Fibroblast of peridontal ligament (primary cell): ENCODE measurements around the gene IL1RAPL2.

Experiments
- DNase-seq: peaks from one replicate; pipeline ENCODE4 v3.0.0-alpha.2; 2010; ENCODE audit errors: extremely low read depth

The IL1RAPL2 gene

DNA sequence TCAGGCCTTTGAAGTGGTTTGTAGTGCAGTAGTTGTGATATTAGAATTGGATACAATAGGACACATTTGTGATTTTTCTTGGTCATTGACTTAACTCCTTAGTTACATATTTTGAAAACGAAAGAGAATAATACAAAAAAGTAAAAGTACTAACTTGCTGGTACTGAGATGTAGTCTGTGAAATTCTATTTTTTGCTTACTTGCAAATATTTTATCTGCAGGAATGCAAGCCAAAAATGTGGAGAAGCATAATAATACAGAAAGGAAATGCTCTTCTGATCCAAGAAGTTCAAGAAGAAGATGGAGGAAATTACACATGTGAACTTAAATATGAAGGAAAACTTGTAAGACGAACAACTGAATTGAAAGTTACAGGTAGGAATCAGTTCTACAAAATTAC, 701.2 kb downstream of the IL1RAPL2 start:
- DNase-seq, result no peak

DNA sequence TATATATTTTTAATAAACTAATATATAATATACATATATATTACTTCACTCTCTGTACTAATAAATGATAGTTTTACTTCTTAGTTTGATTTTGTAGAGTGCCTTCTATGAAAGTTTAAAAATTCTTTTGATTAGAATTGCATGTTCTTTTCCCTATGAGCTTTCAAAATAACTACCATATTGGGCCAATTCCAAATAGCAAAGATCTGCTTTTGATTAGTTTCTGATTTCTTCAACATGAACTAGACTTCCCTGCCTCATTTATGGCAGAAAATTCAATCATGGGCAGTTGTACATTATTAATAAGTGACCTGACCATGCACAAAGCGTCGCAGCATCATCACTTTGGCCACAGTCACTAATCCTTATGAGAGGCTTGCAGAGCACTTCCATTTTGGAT, 703.4 kb downstream of the IL1RAPL2 start:
- DNase-seq, result peak; percentile 1

DNA sequence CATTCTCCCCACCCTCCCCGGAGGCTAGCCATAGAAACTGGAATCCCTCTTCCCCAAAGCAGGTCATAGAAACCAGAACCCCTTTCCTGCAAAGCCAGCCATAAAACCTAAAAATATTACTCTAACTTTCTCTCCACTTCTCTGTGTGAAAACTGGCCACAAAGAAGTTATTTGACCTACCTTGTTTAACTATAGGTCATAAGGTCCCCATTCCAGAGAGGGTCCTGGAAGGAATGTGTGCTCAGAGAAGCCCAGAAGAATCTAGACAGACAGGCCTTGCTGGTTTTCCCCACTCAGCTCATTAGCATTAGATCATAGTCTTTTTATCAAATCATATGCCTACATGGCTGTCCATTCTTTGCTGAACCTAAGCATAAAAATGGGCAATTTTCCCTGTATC, 707.3 kb downstream of the IL1RAPL2 start:
- no peak for DNase-seq

DNA sequence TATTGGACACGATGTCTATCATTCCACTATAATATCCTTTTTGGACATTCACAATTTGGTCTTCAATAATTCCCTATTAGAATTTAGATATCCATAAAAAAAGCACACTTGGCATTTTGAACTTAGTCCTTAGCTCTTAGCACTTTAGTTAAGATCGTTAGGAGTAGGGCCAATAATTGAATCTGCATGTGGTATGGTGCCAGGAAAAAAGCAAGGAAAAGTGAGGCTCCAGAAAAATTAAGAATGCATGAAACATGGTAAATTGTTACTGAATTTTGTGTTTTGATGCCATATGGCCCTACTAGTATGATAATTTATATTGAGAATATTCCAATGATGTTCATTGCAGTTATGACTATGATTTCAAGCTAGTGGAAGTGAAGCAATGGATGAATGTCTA, 708.1 kb downstream of the IL1RAPL2 start:
- DNase-seq, result no peak

DNA sequence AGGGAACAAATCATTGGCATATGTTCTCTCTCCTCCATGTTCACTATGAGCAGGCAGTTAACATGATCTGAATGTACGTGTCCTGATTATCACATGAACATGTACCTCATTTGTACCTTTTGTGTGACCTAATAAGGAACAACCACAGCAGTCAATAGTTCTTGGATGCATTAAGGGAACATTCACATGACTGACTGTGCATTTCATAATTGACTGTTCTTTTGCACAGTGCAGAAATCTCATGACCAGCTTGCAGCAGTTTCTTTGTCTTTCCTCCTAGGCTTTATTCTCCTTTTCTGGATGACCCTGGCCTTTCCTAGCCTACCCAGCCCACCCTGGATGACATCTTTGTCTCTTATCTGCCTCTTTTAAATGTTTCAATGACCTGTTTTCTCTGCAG, 711.1 kb downstream of the IL1RAPL2 start:
- no peak for DNase-seq

DNA sequence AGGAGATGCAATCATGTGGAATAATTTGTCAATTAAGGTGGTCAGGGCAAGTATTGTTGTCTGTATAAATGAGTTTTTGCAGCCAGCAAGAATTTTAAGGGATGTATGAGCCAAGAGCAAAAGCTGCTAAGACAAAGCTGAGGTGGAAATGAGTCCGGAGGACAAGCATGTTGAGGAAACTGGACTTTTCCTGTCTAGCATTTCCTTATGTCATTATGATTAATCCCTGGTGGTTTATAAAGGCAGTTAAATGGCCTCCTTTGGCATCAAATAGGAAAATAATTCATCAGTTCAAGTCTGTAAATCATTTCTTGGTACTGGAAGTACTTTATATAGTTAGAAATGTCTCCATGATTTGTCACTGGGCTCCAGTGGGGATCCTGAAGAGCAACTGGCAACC, 716.1 kb downstream of the IL1RAPL2 start:
- no peak for DNase-seq

DNA sequence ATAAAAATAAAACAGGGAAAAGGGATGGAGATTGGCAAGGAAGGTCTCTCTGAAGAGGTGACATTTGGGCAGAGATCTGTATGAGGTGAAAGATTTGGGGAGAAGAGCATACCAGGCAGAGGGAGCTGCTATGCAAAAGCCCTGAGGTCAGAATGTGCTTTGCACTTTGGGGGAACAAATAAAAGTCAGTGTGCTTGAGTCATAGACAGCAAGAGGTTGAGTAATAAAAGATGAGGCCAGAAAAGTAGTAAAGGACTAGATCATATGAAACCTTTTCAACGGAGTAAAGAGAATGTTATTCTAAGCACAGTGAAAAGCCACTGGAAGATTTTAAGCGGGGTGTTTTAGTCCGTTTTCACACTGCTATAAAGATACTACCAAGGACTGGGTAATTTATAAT, 731.0 kb downstream of the IL1RAPL2 start:
- DNase-seq, result no peak

DNA sequence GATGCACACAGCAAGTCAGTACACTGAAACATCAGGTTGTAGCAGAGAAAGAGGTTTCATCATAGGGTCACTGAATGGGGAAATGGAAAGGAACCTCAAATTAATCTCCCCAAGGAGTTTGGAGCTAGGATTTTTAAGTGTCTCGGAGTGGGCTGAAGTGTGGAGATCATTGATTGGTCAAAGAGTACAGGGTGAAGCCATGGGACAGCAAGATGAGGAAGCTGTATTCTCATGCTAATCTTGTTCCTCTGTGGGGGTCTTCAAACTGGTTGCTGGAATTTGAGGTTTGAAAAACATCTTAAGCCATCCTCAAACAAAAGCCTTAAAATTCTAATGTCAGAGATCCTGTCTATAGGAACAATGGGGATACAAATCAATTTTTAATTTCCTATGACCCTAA, 733.3 kb downstream of the IL1RAPL2 start:
- no peak for DNase-seq

DNA sequence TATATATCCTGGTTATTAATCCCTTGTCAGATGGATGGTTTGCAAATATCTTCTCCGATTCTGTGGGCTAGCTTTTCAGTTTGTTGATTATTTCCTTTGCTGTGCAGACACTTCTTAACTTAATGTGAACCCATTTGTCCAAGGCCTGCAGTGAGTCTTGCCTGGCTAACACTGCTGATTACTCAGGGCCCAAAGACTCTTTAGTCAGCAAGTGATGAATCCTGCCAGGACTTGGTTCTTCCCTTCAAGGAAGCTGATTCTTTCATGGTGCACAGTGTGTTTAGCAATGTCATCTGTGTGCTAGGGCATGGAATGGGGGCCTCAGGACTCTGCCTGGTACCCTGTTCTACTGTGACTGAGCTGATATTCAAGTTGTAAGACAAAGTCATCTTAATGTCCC, 736.2 kb downstream of the IL1RAPL2 start:
- no peak for DNase-seq

DNA sequence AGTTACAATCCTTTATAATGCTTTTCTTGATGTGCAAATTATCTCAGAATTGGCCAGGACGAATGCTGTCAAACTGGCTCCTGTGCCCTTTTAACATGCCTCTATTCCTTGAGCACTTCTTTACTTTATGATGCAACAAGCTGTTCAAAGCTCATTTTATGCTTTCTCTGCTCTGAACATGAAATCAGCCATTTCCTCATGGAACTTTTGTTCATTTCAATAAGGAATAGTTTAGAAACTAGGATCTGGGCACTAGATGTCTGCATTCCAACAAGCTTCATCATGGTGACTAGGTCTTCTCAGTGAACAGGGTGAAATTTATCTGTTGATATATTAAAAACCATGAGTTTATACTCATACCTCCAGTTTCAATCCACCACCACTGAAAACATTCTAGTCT, 741.8 kb downstream of the IL1RAPL2 start:
- DNase-seq, result peak; percentile 12

DNA sequence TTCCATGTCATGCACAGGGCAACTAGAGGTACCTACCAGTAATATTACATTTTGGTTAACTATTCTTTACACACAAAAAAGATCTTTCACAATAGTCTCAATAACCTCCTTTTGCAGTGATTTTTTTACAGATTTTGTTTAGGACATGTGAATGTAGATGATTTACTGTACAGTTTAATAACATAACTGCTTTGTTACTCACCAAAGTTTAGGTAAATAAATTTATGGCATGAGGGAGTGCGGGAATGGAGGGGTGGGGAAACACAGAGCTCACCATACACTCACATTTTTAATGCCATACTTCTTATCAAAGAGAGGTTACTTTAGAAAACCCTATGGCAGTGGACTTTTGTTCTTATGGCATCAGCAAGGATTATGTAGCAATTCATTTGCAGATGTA, 747.6 kb downstream of the IL1RAPL2 start:
- no peak for DNase-seq

DNA sequence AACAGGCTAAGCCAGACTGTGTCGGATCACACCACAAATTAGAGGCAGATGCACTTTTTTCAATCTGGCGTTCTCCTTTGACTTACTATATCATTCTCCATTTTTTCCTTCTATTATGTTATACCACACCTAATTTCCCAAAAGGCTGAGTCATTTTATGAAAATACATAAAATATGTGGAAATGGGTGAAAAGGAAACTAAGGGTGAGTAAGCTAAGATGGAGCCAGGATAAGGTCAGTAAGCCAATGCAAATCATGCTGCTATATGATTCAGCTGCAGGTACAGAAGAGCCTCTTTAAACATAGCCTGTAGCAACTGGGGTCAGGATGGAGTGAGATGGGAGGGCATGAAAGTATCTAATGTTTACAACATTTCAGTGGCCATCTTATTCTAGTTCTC, 748.5 kb downstream of the IL1RAPL2 start:
- peak; percentile 5 for DNase-seq

DNA sequence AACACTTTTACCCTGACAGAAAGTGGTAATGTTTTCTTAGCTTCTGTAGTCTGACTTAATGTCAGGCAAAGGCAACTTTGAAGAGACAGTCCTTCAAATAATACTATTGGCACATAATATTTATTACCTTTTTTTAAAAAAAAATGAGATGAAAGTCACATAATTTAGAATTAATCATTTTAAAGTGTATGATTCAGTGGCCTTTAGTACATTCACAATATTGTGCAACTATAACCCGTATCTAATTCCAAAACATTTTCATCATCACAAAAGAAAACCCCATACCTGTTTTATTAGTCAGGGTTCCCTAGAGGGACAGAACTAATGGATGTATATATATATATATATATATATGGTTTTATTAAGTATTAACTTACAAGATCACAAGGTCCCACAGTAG, 749.2 kb downstream of the IL1RAPL2 start:
- no peak for DNase-seq

DNA sequence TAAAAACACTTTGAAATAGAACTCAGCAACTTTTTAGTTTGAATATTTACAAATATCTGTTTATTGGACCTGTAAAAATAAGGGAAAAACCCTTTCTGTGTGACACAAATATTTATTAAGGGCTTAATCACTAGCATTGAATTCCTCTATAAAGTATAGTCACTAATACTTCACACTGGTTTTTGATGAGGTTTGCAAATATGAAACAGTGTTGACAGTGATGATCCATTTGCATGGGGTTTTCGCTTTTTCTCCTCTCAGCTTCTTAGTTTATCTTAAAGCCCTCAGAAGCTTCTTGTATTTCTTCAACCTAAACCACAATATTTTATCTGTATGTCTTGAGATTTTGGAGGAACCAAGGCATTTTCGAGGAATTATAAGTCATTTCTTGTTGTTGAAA, 751.1 kb downstream of the IL1RAPL2 start:
- no peak for DNase-seq

DNA sequence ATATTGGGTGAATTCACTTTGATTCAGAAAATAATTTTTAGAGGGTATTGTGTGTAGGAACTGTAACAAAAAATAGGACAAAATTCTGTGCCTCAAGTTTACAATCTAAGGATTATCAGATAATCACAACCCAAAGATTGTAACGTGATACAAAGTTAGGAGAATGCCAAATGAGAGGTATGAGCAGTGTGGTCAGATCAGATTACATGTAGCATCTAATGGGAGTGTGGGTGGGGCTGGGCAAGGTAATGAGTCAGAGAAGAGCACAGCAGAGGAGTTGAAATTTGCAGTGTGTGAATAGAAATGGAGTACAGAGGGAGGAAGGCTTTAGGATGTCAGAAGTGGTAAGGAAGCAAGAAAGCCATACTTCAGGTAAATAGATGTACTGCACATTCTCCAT, 757.9 kb downstream of the IL1RAPL2 start:
- DNase-seq, result peak; percentile 2

DNA sequence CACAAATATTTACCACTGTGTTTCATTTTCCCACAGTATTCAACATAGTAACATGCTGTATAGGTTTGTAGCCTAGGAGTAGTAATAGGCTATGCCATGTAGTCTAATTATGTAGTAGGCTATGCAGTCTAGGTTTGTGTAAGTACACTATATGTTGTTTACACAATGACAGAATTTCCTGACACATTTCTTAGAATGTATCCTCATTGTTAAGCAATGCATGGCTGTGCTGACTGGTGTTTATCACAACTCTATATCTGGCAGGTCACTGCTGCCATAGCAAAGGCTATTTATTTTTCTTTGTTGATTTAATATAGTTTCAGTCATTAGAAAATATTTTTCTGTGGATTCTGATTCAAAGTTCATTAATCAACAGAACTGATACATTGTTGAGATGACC, 762.8 kb downstream of the IL1RAPL2 start:
- DNase-seq, result no peak

DNA sequence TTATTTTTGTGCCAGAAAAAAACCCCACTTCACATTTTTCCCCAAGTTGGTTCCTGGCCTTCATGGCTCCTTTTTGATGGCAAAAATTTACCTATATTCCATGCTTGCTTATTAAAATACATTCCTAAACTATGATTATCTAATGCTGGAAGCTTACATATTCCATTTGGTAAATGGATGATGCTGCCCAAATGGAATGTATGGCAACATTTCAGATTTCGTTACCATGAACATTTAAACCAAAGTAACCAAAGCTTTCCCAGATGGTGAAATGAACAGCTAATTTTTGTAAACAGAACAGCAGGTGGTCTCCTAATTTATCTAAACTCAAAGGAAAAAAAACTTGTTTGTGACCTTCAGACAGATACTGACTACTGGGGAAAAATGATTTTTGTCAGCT, 765.2 kb downstream of the IL1RAPL2 start:
- peak; percentile 32 for DNase-seq

DNA sequence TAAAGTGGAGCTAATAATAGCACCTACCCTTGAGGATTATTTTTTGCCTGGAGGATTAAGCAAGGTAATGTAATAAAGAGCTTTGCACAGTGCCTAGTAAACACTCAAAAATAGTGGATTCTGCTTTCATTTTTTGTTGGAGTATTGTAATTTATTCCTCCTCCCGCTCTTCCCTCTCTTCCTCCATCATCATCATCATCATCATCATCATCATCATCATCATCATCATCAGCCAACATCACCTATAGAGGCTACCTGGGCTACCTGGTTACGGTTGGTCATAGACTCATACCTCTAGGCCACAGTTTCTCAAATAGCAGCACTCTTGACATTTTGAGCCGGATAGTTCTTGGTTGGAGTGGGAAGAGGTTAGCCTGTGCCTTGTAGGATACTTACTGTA, 781.4 kb downstream of the IL1RAPL2 start:
- no peak for DNase-seq

DNA sequence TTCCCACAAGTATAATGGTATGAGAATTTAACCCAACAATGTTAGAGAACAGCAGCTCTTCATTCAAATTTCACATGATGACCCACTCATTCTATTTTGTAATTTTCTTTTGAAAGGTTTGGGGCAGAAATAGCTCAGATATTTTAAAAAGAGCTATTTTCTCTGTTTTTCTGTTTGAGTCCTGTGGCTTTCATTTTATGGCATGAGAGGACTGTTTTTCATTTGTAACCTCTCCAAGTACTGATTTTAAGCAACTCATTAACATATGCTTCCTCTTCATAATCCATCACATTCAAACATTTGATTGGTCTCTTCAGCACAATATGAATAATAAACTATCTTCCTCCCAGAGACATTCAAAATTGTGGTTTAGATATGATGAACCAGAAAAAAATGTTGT, 783.5 kb downstream of the IL1RAPL2 start:
- no peak for DNase-seq

DNA sequence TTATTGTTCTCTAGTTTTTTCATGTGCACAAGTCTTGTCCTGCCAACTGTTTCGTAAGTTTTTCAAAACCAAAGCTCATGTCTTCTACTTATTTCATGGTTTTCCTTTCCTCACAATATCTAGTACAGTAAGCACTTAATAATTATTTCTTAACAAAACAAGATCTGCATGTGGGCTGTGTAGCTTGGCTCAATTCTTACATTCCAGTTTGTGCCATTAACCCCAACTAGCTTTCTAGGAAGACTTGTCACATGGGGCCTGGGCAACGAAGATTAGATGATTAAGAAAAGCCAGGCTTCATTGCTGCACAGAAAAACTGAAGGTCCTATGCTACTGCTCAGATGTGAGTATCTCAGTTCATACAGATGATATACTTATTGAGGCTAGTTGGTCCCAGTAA, 809.8 kb downstream of the IL1RAPL2 start:
- DNase-seq, result no peak

DNA sequence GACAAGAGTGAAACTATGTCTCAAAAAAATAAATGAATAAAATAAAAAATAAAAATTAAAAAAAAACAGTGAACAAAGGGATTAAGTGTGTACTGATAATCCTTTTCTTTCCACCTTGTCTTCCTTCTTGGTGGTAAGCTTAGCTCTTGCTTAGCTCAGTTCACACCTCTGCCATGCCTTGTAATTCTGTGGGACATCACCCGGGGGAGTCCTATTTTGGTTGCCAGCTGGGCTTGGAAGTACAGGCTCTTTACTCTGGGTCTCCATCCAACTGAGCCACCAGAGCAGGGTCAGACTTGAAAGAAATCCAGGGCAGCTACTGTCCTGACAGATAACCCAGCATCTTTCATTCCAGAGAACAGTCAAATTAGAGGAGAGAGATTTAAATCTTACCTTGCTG, 858.7 kb downstream of the IL1RAPL2 start:
- DNase-seq, result no peak

DNA sequence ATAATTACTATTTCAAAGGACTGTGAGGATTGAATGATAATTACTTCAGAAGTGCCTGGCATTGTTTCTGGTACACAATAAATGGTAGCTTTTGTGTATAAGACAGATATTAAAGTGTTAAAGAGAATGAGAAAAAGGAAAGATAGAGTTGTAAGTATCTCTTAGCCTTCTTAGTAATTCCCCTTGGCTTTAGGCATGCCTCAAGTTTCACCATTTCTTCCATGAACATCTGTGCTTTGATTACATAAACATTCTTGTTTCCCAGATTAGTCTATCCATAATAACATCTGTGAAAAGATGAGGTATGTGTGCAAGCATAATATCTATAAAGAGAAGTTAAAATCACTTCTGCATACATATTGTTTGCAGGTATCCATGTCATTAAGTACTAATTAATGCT, 885.4 kb downstream of the IL1RAPL2 start:
- peak; percentile 4 for DNase-seq

DNA sequence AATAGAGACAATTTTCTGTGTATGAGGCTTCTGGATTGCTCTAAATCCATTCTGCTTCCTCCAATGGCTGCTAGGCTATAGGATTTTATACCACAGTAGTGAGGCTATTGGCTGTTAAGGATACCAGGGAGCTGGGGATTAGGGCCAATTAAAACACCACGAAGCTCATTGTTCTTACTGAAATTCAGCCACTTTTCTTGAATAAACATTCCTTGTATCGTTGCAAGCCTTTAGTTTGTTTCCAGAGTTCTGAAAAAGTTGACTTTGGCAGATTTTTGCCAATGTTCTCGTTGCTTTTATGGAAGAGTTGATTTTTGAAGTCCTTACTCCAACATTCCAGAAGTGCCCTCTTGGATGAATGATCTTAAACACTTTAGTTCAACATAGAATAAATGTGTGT, 892.8 kb downstream of the IL1RAPL2 start:
- DNase-seq, result no peak

DNA sequence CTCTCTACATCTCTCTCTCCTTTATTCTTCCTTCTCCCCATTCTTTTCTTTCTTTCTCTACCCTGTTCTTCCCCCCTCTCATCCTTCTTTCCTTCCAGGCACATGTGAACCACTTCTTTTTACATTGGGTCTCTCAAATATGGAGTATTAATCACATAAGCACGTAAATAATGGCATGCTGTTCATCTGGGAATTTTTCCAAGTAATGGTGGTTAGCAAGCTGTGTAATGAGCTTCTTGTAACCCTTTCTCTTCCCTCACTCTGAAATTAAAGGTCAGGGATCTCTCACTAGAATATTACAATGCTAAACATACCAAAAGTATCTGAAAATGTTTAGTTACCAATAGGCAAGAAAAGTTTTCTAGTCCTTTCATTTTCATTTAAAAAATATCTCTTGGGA, 894.4 kb downstream of the IL1RAPL2 start:
- peak; percentile 5 for DNase-seq

DNA sequence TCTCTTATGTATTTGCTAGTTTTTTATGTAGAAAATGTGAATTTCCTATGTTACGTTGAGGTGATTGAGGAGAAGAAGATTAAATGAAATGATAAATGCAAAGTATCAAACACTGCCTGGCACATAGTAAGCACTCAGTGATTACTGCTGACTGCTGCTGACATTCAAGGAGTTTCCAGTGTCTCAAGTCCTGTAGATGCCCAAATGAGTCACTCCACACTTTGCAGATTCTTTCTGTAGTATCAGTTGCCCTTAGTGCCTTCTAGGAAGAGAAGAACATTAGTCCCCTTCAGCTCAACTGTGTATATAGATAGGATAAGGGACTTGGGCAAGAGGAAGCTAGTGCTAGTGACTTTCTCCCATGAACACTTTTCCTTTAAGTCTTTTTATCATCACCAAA, 895.0 kb downstream of the IL1RAPL2 start:
- no peak for DNase-seq
